Fibroblast of gingiva (primary cell): ENCODE data around the gene ZHX3.
"Not testable (repeated sequence)": the region's sequence is repeated elsewhere in the genome, so short reads cannot be mapped to it uniquely, and the experiment has no call there.

Source experiments
- DNase-seq: peaks from one replicate; pipeline ENCODE4 v3.0.0-alpha.2; 2011; ENCODE audit warnings: low read depth

Gene ZHX3

GRCh38 chr20:41259309-41259708 is 58.2 kb downstream of the ZHX3 start:
- DNase-seq = no peak

GRCh38 chr20:41258474-41258873 is 59.1 kb downstream of the ZHX3 start:
- DNase-seq = no peak

- DNase-seq = no peak
Observed at GRCh38 chr20:41256516-41256915, 61.0 kb downstream of the ZHX3 start.

GRCh38 chr20:41255655-41256054 is 61.9 kb downstream of the ZHX3 start:
- DNase-seq = no peak

GRCh38 chr20:41249411-41250281 is 67.9 kb downstream of the ZHX3 start:
- peak; percentile 83 for DNase-seq

GRCh38 chr20:41248368-41249024 is 69.0 kb downstream of the ZHX3 start:
- peak; percentile 95 for DNase-seq

GRCh38 chr20:41247523-41248367 is 69.8 kb downstream of the ZHX3 start:
- DNase-seq = no peak

GRCh38 chr20:41245086-41245707 is 72.3 kb downstream of the ZHX3 start:
- no peak for DNase-seq

GRCh38 chr20:41242807-41243206 is 74.7 kb downstream of the ZHX3 start:
- DNase-seq = no peak

GRCh38 chr20:41242352-41242751 is 75.2 kb downstream of the ZHX3 start:
- no peak for DNase-seq

- not testable (repeated sequence) for DNase-seq
Observed at GRCh38 chr20:41237233-41237632, 80.3 kb downstream of the ZHX3 start.

GRCh38 chr20:41236818-41237217 is 80.7 kb downstream of the ZHX3 start:
- not testable (repeated sequence) for DNase-seq

- peak; percentile 31 for DNase-seq
Observed at GRCh38 chr20:41234546-41234945, 83.0 kb downstream of the ZHX3 start.

- DNase-seq = no peak
Observed at GRCh38 chr20:41234041-41234440, 83.5 kb downstream of the ZHX3 start.

- DNase-seq = peak; percentile 92
Observed at GRCh38 chr20:41232973-41233926, 84.3 kb downstream of the ZHX3 start.

- no peak for DNase-seq
Observed at GRCh38 chr20:41231136-41231535, 86.4 kb downstream of the ZHX3 start.

GRCh38 chr20:41230136-41230535 is 87.4 kb downstream of the ZHX3 start:
- DNase-seq = no peak

- no peak for DNase-seq
Observed at GRCh38 chr20:41229259-41229658, 88.3 kb downstream of the ZHX3 start.

- DNase-seq = no peak
Observed at GRCh38 chr20:41228858-41229257, 88.7 kb downstream of the ZHX3 start.

GRCh38 chr20:41226426-41226825 is 91.1 kb downstream of the ZHX3 start:
- no peak for DNase-seq

GRCh38 chr20:41225091-41225490 is 92.4 kb downstream of the ZHX3 start:
- no peak for DNase-seq
